ENCODE results near the gene HDAC4.

DNA sequence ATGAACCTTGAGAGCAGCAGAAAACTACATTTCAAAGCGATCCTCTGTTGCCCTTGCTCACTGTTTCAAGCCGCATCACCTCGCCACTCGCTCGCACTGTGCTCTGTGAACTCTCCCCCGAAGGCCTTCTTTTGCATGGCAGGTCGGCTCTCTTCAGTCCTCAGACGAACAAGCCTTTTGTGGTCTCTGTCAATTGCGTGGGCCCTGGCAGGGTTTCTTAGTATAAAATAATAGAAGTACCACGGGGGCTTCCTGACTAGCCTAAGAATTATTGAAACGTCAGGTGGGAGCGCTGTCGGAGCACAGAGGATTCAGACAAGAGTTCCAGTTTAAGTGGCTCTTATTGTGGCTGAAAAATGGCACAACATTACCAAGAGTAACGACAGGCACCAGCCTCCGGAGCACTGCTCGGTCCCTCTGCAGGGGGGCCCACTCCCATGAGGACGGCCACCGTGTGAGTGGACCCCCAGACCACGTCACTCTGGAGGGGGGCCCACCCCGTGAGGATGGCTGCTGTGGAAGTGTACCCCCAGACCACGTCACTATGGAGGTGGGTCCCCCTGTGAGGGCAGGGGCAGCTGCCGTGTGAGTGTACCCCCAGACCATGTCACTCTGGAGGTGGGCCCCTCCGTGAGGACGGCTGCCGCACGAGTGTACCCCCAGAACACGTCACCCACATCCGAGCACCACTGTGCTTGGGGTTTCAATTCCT lies 237.7 kb downstream of the HDAC4 start:
- TF ChIP-seq, protein P1, sequence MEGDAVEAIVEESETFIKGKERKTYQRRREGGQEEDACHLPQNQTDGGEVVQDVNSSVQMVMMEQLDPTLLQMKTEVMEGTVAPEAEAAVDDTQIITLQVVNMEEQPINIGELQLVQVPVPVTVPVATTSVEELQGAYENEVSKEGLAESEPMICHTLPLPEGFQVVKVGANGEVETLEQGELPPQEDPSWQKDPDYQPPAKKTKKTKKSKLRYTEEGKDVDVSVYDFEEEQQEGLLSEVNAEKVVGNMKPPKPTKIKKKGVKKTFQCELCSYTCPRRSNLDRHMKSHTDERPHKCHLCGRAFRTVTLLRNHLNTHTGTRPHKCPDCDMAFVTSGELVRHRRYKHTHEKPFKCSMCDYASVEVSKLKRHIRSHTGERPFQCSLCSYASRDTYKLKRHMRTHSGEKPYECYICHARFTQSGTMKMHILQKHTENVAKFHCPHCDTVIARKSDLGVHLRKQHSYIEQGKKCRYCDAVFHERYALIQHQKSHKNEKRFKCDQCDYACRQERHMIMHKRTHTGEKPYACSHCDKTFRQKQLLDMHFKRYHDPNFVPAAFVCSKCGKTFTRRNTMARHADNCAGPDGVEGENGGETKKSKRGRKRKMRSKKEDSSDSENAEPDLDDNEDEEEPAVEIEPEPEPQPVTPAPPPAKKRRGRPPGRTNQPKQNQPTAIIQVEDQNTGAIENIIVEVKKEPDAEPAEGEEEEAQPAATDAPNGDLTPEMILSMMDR (conservative IDR thresholded peaks at IDR 0.05; ENCODE audit: low read length): no peak
- no peak for TF ChIP-seq EZH2phosphoT487 (IDR thresholded peaks at IDR 0.05; ENCODE audit: borderline replicate concordance)

Data from Loucy (cell line).